GM18909 (cell line): ENCODE measurements around the gene MRGPRE.
"Not testable (repeated sequence)": the region's sequence is repeated elsewhere in the genome, so short reads cannot be mapped to it uniquely, and the experiment has no call there.

Experiments used
- ATAC-seq: cut with Tn5 transposase; IDR thresholded peaks from one replicate; pipeline ENCODE4 v1.9.1; 2021; ENCODE audit warnings: mild to moderate bottlenecking; ENCODE audit not compliant: unreplicated experiment, poor library complexity

Gene MRGPRE

GRCh38 chr11:3231851-3232744, at the start of gene MRGPRE:
Gene MRGPRE (minus strand): TSS chr11:3232417. CDS start chr11:3228799, 3,618 bp downstream.
- no peak for ATAC-seq

GRCh38 chr11:3281146-3281545, 48.9 kb upstream of the MRGPRE start:
- ATAC-seq = not testable (repeated sequence)

GRCh38 chr11:3280662-3281061, 48.4 kb upstream of the MRGPRE start:
- not testable (repeated sequence) for ATAC-seq

GRCh38 chr11:3278922-3279321, 46.7 kb upstream of the MRGPRE start:
- ATAC-seq = not testable (repeated sequence)

GRCh38 chr11:3273629-3274028, 41.4 kb upstream of the MRGPRE start:
- not testable (repeated sequence) for ATAC-seq

GRCh38 chr11:3262548-3262947, 30.3 kb upstream of the MRGPRE start:
- ATAC-seq = not testable (repeated sequence)

- ATAC-seq = not testable (repeated sequence)
Measured at GRCh38 chr11:3261831-3262230, 29.6 kb upstream of the MRGPRE start.

- not testable (repeated sequence) for ATAC-seq
Measured at GRCh38 chr11:3257509-3257908, 25.3 kb upstream of the MRGPRE start.

GRCh38 chr11:3255241-3255640, 23.0 kb upstream of the MRGPRE start:
- not testable (repeated sequence) for ATAC-seq

GRCh38 chr11:3254773-3255172, 22.6 kb upstream of the MRGPRE start:
- not testable (repeated sequence) for ATAC-seq

- no peak for ATAC-seq
Measured at GRCh38 chr11:3245071-3245470, 12.9 kb upstream of the MRGPRE start.

- ATAC-seq = no peak
Measured at GRCh38 chr11:3243880-3244279, 11.7 kb upstream of the MRGPRE start.

GRCh38 chr11:3237119-3237518, 4.9 kb upstream of the MRGPRE start:
- no peak for ATAC-seq

GRCh38 chr11:3234846-3235245, 2.6 kb upstream of the MRGPRE start:
- no peak for ATAC-seq

GRCh38 chr11:3232956-3233355, 739 bp upstream of the MRGPRE start:
- ATAC-seq = no peak

- ATAC-seq = no peak
Measured at GRCh38 chr11:3231550-3231850, 717 bp downstream of the MRGPRE start.

- ATAC-seq = no peak
Measured at GRCh38 chr11:3230636-3231549, 1.3 kb downstream of the MRGPRE start.

- ATAC-seq = no peak
Measured at GRCh38 chr11:3229673-3230630, 2.3 kb downstream of the MRGPRE start.

- no peak for ATAC-seq
Measured at GRCh38 chr11:3228445-3228829, 3.8 kb downstream of the MRGPRE start.
